ENCODE measurements around the gene TFR2. TPM values are rescaled to one million over a fixed set of nuclear protein-coding genes. Genes with fewer than 3 reads are reported as not detected.
A peak's percentile ranks its signal among the peaks of the same experiment; 100 is the strongest.

Gene TFR2
- total and polyA plus RNA-seq, 2 of the 13 experiments (the other 11 are each of a cell fraction or from before 2014, with no cell fraction given) = 36.9 to 64.2 TPM

GRCh38 chr7:100570954-100571828, 70.2 kb downstream of the TFR2 start (continued):
- TF ChIP-seq, protein P1, sequence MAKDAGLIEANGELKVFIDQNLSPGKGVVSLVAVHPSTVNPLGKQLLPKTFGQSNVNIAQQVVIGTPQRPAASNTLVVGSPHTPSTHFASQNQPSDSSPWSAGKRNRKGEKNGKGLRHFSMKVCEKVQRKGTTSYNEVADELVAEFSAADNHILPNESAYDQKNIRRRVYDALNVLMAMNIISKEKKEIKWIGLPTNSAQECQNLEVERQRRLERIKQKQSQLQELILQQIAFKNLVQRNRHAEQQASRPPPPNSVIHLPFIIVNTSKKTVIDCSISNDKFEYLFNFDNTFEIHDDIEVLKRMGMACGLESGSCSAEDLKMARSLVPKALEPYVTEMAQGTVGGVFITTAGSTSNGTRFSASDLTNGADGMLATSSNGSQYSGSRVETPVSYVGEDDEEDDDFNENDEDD (CRISPR knock-in tag; IDR thresholded peaks at IDR 0.05; ENCODE audit: borderline replicate concordance) = no peak
- TF ChIP-seq ELF1 (CRISPR knock-in tag; IDR thresholded peaks at IDR 0.05) = no peak
- TF ChIP-seq TSC22D2 (CRISPR knock-in tag; IDR thresholded peaks at IDR 0.05; ENCODE audit: borderline replicate concordance) = no peak
- TF ChIP-seq TBL1XR1 (IDR thresholded peaks at IDR 0.05; ENCODE audit: borderline replicate concordance, low read length, partially characterized antibody) = no peak
- no peak for TF ChIP-seq SOX13 (IDR thresholded peaks at IDR 0.05)
- peak in 1 of 2 experiments; percentile 92; a peak in 1 of 4 replicates for TF ChIP-seq SOX13 (CRISPR knock-in tag; conservative IDR thresholded peaks at IDR 0.05 in 1 of 2, IDR thresholded peaks at IDR 0.05 in 1 of 2)
- no peak for TF ChIP-seq USF2 (IDR thresholded peaks at IDR 0.05; ENCODE audit: low read depth, low read length)
- no peak for TF ChIP-seq USF2 (CRISPR knock-in tag; IDR thresholded peaks at IDR 0.05; ENCODE audit: borderline replicate concordance)
- no peak for TF ChIP-seq FOXA1 (IDR thresholded peaks at IDR 0.05)
- TF ChIP-seq FOXA1 (CRISPR knock-in tag; IDR thresholded peaks at IDR 0.05) = no peak; the same call in 1 of the 2 replicates
- TF ChIP-seq REXO4 (CRISPR knock-in tag; IDR thresholded peaks at IDR 0.05; ENCODE audit: borderline replicate concordance) = no peak
- 0 out of 2 replicates have a peak, but pooled peaks have one; percentile 48 for TF ChIP-seq ZNF776 (CRISPR knock-in tag; IDR thresholded peaks at IDR 0.05)
- TF ChIP-seq, protein P2, sequence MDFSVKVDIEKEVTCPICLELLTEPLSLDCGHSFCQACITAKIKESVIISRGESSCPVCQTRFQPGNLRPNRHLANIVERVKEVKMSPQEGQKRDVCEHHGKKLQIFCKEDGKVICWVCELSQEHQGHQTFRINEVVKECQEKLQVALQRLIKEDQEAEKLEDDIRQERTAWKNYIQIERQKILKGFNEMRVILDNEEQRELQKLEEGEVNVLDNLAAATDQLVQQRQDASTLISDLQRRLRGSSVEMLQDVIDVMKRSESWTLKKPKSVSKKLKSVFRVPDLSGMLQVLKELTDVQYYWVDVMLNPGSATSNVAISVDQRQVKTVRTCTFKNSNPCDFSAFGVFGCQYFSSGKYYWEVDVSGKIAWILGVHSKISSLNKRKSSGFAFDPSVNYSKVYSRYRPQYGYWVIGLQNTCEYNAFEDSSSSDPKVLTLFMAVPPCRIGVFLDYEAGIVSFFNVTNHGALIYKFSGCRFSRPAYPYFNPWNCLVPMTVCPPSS (IDR thresholded peaks at IDR 0.05) = no peak
- TF ChIP-seq ZNF383 (CRISPR knock-in tag; IDR thresholded peaks at IDR 0.05; ENCODE audit: borderline replicate concordance) = no peak
- 0 out of 2 replicates have a peak, but pooled peaks have one; percentile 51 for TF ChIP-seq BRD4 (CRISPR knock-in tag; IDR thresholded peaks at IDR 0.05)
- no peak for TF ChIP-seq NFYC (CRISPR knock-in tag; IDR thresholded peaks at IDR 0.05)
- no peak for TF ChIP-seq NR2F6 (IDR thresholded peaks at IDR 0.05)
- 0 out of 2 replicates have a peak, but pooled peaks have one; percentile 6 for TF ChIP-seq NR2F6 (CRISPR knock-in tag; IDR thresholded peaks at IDR 0.05)
- TF ChIP-seq ASH2L (IDR thresholded peaks at IDR 0.05; ENCODE audit: insufficient read length, low read depth, low read length) = no peak
- TF ChIP-seq ZNF10 (CRISPR knock-in tag; IDR thresholded peaks at IDR 0.05; ENCODE audit: borderline replicate concordance, low read depth) = no peak
- TF ChIP-seq CBX5 (CRISPR knock-in tag; IDR thresholded peaks at IDR 0.05; ENCODE audit: borderline replicate concordance) = no peak
- no peak for TF ChIP-seq RXRB (CRISPR knock-in tag; IDR thresholded peaks at IDR 0.05; ENCODE audit: borderline replicate concordance)
- peak; percentile 92 for TF ChIP-seq PTBP1 (IDR thresholded peaks at IDR 0.05; ENCODE audit: low read depth, low read length, poor library complexity, severe bottlenecking)
- TF ChIP-seq MED8 (CRISPR knock-in tag; IDR thresholded peaks at IDR 0.05; ENCODE audit: insufficient replicate concordance) = no peak
- no peak for TF ChIP-seq MIER2 (CRISPR knock-in tag; IDR thresholded peaks at IDR 0.05)
